PC-3 (cell line): Measurements from ENCODE around the gene TAF1B. TPM values are rescaled to one million over a fixed set of nuclear protein-coding genes. Genes with fewer than 3 reads are reported as not detected.

Source experiments
- ATAC-seq: fragments of 200-7000 bp; cut with Tn5 transposase; 2 replicates; pipeline ENCODE4 v1.9.1; 2020; ENCODE audit warnings: mild to moderate bottlenecking, moderate library complexity
- BruUV-seq: library from RNA; stranded (reverse); fragments of 400-500 nt; replicated peaks from 2 replicates; lab custom pipeline; 2021; lab: Mats Ljungman, UMichigan
- CTCF ChIA-PET: fragments of 300-600 bp; sonication (Branson Sonifier 250); formaldehyde crosslinking; loops from one replicate; lab custom pipeline; 2022; ENCODE audit warnings: antibody characterized with exemption; lab: Charles Lee
- POLR2A ChIA-PET: fragments of 300-600 bp; sonication (Branson Sonifier 250); formaldehyde crosslinking; loops from one replicate; lab custom pipeline; 2022; ENCODE audit warnings: antibody characterized with exemption; ENCODE audit not compliant: unreplicated experiment; lab: Charles Lee
- DNase-seq: peaks from one replicate; pipeline ENCODE4 v3.0.0-alpha.2; 2015
- H2AFZ ChIP-seq: fragments of 300-600 bp; sonication (generic); 2 replicates; pipeline ENCODE4 v1.6.0; 2016; ENCODE audit warnings: antibody characterized with exemption, low read length
- H3F3A ChIP-seq: fragments of 300-600 bp; sonication (generic); one replicate; pipeline ENCODE4 v1.6.0; 2017; ENCODE audit warnings: antibody characterized with exemption, low read length, control low read depth, mild to moderate bottlenecking; ENCODE audit not compliant: unreplicated experiment
- H3K27ac ChIP-seq: fragments of 300-600 bp; sonication (generic); 2 replicates; pipeline ENCODE4 v1.5.1; 2016; ENCODE audit warnings: mild to moderate bottlenecking, low read length
- H3K27me3 ChIP-seq: fragments of 300-600 bp; sonication (generic); 2 replicates; pipeline ENCODE4 v1.6.1; 2016; ENCODE audit warnings: low read length, mixed read lengths
- H3K36me3 ChIP-seq: fragments of 300-600 bp; sonication (generic); 2 replicates; pipeline ENCODE4 v1.6.1; 2016; ENCODE audit warnings: low read depth, mixed run types, low read length, mixed read lengths
- H3K4me1 ChIP-seq: fragments of 300-600 bp; sonication (generic); 2 replicates; pipeline ENCODE4 v1.5.1; 2016; ENCODE audit warnings: low read length; ENCODE audit not compliant: insufficient read depth
- H3K4me2 ChIP-seq: fragments of 300-600 bp; sonication (generic); 2 replicates; pipeline ENCODE4 v1.6.0; 2016; ENCODE audit warnings: low read length
- H3K4me3 ChIP-seq: fragments of 300-600 bp; sonication (generic); 2 replicates; pipeline ENCODE4 v1.5.1; 2016; ENCODE audit warnings: mild to moderate bottlenecking, low read length, mixed read lengths
- H3K79me2 ChIP-seq: fragments of 300-600 bp; sonication (generic); 2 replicates; pipeline ENCODE4 v1.6.1; 2017; ENCODE audit warnings: low read length, mixed read lengths
- H3K9ac ChIP-seq: fragments of 300-600 bp; sonication (generic); 2 replicates; pipeline ENCODE4 v1.6.0; 2016; ENCODE audit warnings: mild to moderate bottlenecking, low read length
- H3K9me2 ChIP-seq: fragments of 300-600 bp; sonication (generic); replicated peaks from 2 replicates; pipeline ENCODE4 v1.6.1; 2016; ENCODE audit warnings: mixed run types, low read length, mixed read lengths
- H3K9me3 ChIP-seq: fragments of 300-600 bp; sonication (generic); 2 replicates; pipeline ENCODE4 v1.6.1; 2016; ENCODE audit warnings: low read length, mixed read lengths
- H4K20me1 ChIP-seq: fragments of 300-600 bp; sonication (generic); 2 replicates; pipeline ENCODE4 v1.6.1; 2016; ENCODE audit warnings: low read length, mixed read lengths
- CTCF ChIP-seq: fragments of 300-600 bp; sonication (generic); conservative IDR thresholded peaks from 2 replicates; pipeline ENCODE4 v1.5.1; 2017; ENCODE audit warnings: antibody characterized with exemption, low read depth, mild to moderate bottlenecking, low read length
- EZH2 ChIP-seq: fragments of 300-600 bp; sonication (generic); IDR thresholded peaks from one replicate; pipeline ENCODE4 v1.6.1; 2017; ENCODE audit warnings: antibody characterized with exemption, mild to moderate bottlenecking, low read length; ENCODE audit not compliant: unreplicated experiment
- EZH2phosphoT487 ChIP-seq: fragments of 300-600 bp; sonication (generic); IDR thresholded peaks from 2 replicates; pipeline ENCODE4 v1.6.1; 2018; ENCODE audit warnings: mild to moderate bottlenecking, antibody characterized with exemption, low read length, borderline replicate concordance
- intact Hi-C: fragments of 100-400 bp; cut with micrococcal nuclease; formaldehyde crosslinking; loops from 2 replicates; pipeline ENCODE4 v1.9.0; 2023
- total RNA-seq: library from RNA; depleted of rRNA; stranded (reverse); fragments of >200 nt; gene quantifications from 2 replicates; pipeline ENCODE4 v1.2.3, GENCODE V29; 2014

The TAF1B gene
- total RNA-seq, 1 experiment from 2014 or later: 39.5 TPM

GRCh38 chr2:9836517-9836916 lies 6.8 kb upstream of the TAF1B start:
- intact Hi-C loops: no loop called here
- H3K4me2 ChIP-seq: no peak overlapping the region

GRCh38 chr2:9837451-9837850 lies 5.8 kb upstream of the TAF1B start:
- Histone ChIP-seq H2AFZ (no peak overlapping the region), H3K4me1 (0 out of 2 replicates have a peak, but pooled peaks cover under 1% of the 10 kb centered on the region), H3K9me3 (no peaks in the 10 kb centered on the region), H3K27me3 (no peaks in the 10 kb centered on the region), H3K4me3 (no peak overlapping the region), H3K9ac (no peak overlapping the region), H3K79me2 (no peaks in the 10 kb centered on the region), H3K27ac (no peak overlapping the region), H4K20me1 (no peaks in the 10 kb centered on the region), H3F3A (no peaks in the 10 kb centered on the region), H3K9me2 (no peaks in the 10 kb centered on the region), H3K36me3 (no peaks in the 10 kb centered on the region), H3K4me2 (no peak overlapping the region)
- ChIA-PET POLR2A (no interaction called here), CTCF (no interaction called here)
- no peak for ATAC-seq
- BruUV-seq: no TSS peak
- TF ChIP-seq EZH2phosphoT487: no peak
- TF ChIP-seq EZH2: no peak
- no peak for TF ChIP-seq CTCF
- DNase-seq: no peak
- intact Hi-C loops: no loop called here

More at GRCh38 chr2:9836517-9836916, 6.8 kb upstream of the TAF1B start:
- ATAC-seq (no peak), DNase-seq (no peak)
- no peaks in the 10 kb centered on the region for H3K27me3 ChIP-seq
- no peaks in the 10 kb centered on the region for H3K79me2 ChIP-seq
- ChIA-PET CTCF (no interaction called here), POLR2A (no interaction called here)
- peaks cover 1% of the 10 kb centered on the region; the same call in 1 of the 2 replicates for H3K4me1 ChIP-seq
- H3K36me3 ChIP-seq: no peaks in the 10 kb centered on the region
- H3K27ac ChIP-seq: no peak overlapping the region
- H3K4me3 ChIP-seq: no peak overlapping the region
- H2AFZ ChIP-seq: no peak overlapping the region
- no peaks in the 10 kb centered on the region for H4K20me1 ChIP-seq
- no peak overlapping the region for H3K9ac ChIP-seq
- H3K9me3 ChIP-seq: no peaks in the 10 kb centered on the region
- H3K9me2 ChIP-seq: no peaks in the 10 kb centered on the region
- no TSS peak for BruUV-seq
- TF ChIP-seq CTCF (no peak), EZH2 (no peak), EZH2phosphoT487 (no peak)
- no peaks in the 10 kb centered on the region for H3F3A ChIP-seq

GRCh38 chr2:9838391-9838790 lies 4.9 kb upstream of the TAF1B start:
- POLR2A ChIA-PET: no interaction called here
- H4K20me1 ChIP-seq: no peaks in the 10 kb centered on the region
- CTCF ChIA-PET: no interaction called here
- intact Hi-C loops: no loop called here
- H3K4me1 ChIP-seq: peaks cover 6% of the 10 kb centered on the region; the same call in 1 of the 2 replicates
- no peaks in the 10 kb centered on the region for H3K9me3 ChIP-seq
- no peaks in the 10 kb centered on the region for H3K27me3 ChIP-seq
- no peak for ATAC-seq
- no peaks in the 10 kb centered on the region for H3K79me2 ChIP-seq
- no peaks in the 10 kb centered on the region for H3K9me2 ChIP-seq
- H3K4me3 ChIP-seq: no peak overlapping the region
- H3K4me2 ChIP-seq: no peak overlapping the region
- TF ChIP-seq EZH2phosphoT487: no peak
- no peak for TF ChIP-seq CTCF
- TF ChIP-seq EZH2: no peak
- H3F3A ChIP-seq: no peaks in the 10 kb centered on the region
- DNase-seq: no peak
- H3K27ac ChIP-seq: no peak overlapping the region
- H3K36me3 ChIP-seq: no peaks in the 10 kb centered on the region
- no TSS peak for BruUV-seq
- no peak overlapping the region for H2AFZ ChIP-seq
- no peak overlapping the region for H3K9ac ChIP-seq
